HG02763 (cell line): ENCODE measurements around the gene LRRC56.

Source experiments
- ATAC-seq: cut with Tn5 transposase; IDR thresholded peaks from one replicate; pipeline ENCODE4 v1.9.1; 2021; ENCODE audit warnings: mild to moderate bottlenecking, moderate library complexity; ENCODE audit not compliant: unreplicated experiment

The LRRC56 gene

GRCh38 chr11:536841-537621, at the start of gene LRRC56:
LRRC56 (plus strand) TSS chr11:537527; CDS start chr11:540685, 3,158 bp downstream.
- peak; percentile 40 for ATAC-seq

GRCh38 chr11:487571-488021, 49.7 kb upstream of the LRRC56 start:
- ATAC-seq = no peak

GRCh38 chr11:488062-488461, 49.3 kb upstream of the LRRC56 start:
- ATAC-seq = no peak

- no peak for ATAC-seq
These were observed 48.7 kb upstream of the LRRC56 start for GRCh38 chr11:488579-488978.

- no peak for ATAC-seq
These were observed 48.3 kb upstream of the LRRC56 start for GRCh38 chr11:488992-489391.

GRCh38 chr11:489610-490185, 47.6 kb upstream of the LRRC56 start:
- no peak for ATAC-seq

GRCh38 chr11:490186-490929, 47.0 kb upstream of the LRRC56 start:
- ATAC-seq = no peak

GRCh38 chr11:490930-491260, 46.4 kb upstream of the LRRC56 start:
- no peak for ATAC-seq

GRCh38 chr11:491358-491757, 46.0 kb upstream of the LRRC56 start:
- no peak for ATAC-seq

GRCh38 chr11:492427-493226, 44.7 kb upstream of the LRRC56 start:
- ATAC-seq = no peak

GRCh38 chr11:494761-495536, 42.4 kb upstream of the LRRC56 start:
- ATAC-seq = no peak

- ATAC-seq = no peak
These were observed 41.8 kb upstream of the LRRC56 start for GRCh38 chr11:495537-495931.

GRCh38 chr11:496834-497564, 40.3 kb upstream of the LRRC56 start:
- no peak for ATAC-seq

GRCh38 chr11:497565-498296, 39.6 kb upstream of the LRRC56 start:
- ATAC-seq = no peak

GRCh38 chr11:498297-499181, 38.8 kb upstream of the LRRC56 start:
- no peak for ATAC-seq

GRCh38 chr11:499201-500076, 37.9 kb upstream of the LRRC56 start:
- ATAC-seq = no peak
